ENCODE data around the gene NPIPB13. TPM values are rescaled to one million over a fixed set of nuclear protein-coding genes. Genes with fewer than 3 reads are reported as not detected.
"Not testable (repeated sequence)": the region's sequence is repeated elsewhere in the genome, so short reads cannot be mapped to it uniquely, and the experiment has no call there.

NPIPB13 gene
- total RNA-seq, result 1 to 10 TPM in 8 of 10 donors, not detected in 2; 2.5 to 8.2 (median 4.6) TPM
- 1 to 10 TPM; 2.0 to 9.8 TPM for polyA plus RNA-seq
- long read RNA-seq, donor 1, partial matches to known transcripts, result 0 of 1 reads
- long read RNA-seq, donor 1, other reads (novel, unspliced or antisense), result 1 of 1 reads
- long read RNA-seq, donor 2, result 0 reads
- long read RNA-seq, donor 3, result 0 reads

DNA sequence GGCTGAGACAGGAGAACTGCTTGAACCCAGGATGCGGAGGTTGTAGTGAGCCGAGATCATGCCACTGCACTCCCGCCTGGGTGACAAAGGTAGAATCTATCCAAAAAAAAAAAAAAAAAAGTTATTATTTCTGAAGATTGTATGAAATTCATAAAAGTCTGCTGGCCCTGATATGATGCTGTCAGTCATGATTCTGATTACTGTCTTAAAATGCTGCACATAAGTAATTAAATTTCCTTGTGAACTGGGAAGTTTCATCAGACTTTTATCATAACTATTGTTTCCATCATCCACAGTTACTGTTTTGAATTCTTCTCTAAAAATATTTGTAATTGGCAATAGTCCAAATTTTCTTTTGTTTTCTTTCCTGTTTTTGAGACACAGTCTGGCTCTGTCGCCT is at the start of gene NPIPB13:
NPIPB13 (minus strand) TSS at position 101 of the 400 bp plus-strand sequence. CDS start 2,906 bp downstream, outside the sequence.
- WGBS, 2 donors, result no CpG with 5 or more reads among the region's 4 CpGs
- intact Hi-C loops (cut with DNase I), result not testable (repeated sequence)

DNA sequence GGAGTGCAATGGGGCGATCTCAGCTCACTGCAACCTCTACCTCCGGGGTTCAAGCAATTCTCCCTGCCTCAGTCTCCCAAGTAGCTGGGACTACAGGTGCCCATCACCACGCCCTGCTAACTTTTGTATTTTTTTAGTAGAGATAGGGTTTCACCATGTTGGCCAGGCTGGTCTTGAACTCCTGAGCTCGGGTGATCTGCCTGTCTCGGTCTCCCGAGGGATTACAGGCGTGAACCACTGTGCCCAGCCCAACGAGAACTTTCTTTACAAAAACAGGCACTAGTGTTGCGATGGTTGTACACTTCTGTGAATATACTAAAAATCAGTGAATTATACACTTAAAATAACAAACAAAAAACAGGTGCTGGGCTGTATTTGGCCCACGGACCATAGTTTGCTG is 34.1 kb upstream of the NPIPB13 start:
- ATAC-seq; H3K36me3 ChIP-seq; H3K4me3 ChIP-seq; H3K9me3 ChIP-seq; H3K4me1 ChIP-seq; DNase-seq; H3K27ac ChIP-seq; H3K27me3 ChIP-seq; intact Hi-C loops (cut with DNase I): not testable (repeated sequence)
- 96 to 97% methylated on average over 9 of the region's 10 CpGs for WGBS, 2 donors

More for the DNA sequence above, at the start of gene NPIPB13:
- not testable (repeated sequence) for H3K9me3 ChIP-seq, DNase-seq, H3K4me3 ChIP-seq, H3K27me3 ChIP-seq, H3K27ac ChIP-seq, H3K36me3 ChIP-seq, ATAC-seq, H3K4me1 ChIP-seq

DNA sequence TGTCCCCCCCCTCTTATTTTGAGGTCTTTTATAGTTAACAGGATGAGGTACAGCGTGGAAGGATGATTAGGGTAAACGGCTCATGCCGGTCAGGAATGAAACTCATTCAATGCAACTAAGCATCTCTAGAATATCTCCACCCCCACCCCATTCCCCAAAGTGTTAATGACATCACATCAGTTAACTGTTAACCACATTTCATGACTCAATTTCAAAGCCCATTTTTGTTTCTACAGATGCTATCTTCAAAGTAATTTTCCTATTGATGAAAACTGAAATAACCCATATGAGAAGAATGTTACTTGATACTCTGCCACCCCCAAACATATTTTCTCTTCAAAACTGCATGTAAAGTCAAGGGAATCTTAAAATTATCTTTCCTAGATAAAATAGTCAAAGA is 30.2 kb upstream of the NPIPB13 start:
- WGBS, 2 donors, result no CpG with 5 or more reads among the region's 3 CpGs
- H3K27me3 ChIP-seq; H3K9me3 ChIP-seq; ATAC-seq; H3K4me1 ChIP-seq; intact Hi-C loops (cut with DNase I); DNase-seq; H3K27ac ChIP-seq; H3K4me3 ChIP-seq: not testable (repeated sequence)
- H3K36me3 ChIP-seq, result peaks cover 0 to 20% (median 9%) of the 10 kb centered on the region in 9 donors

DNA sequence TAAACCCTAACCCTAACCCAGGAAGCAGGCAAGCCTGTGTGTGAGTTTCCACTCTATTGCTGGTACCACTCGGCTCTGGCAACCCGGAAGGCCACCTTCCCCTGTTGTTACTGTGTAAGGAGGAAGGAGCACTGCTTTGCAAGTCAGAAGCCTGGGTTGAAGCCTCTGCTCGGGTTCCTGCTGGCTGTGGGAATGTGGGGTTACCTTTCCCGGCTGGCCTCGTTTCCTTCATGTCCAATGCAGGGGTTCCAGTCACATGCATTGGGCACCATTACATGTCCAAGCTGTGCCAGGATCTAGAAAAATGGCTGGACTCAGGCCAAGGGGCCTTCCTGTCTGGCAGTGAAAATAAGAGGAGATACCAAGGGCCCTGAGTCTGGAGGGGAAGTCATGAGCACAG is 31.2 kb downstream of the NPIPB13 start:
- DNase-seq, result peak in 1 of 2 donors; percentile 2
- H3K4me3 ChIP-seq; H3K9me3 ChIP-seq; H3K4me1 ChIP-seq; H3K27ac ChIP-seq; ATAC-seq; intact Hi-C loops (cut with DNase I); H3K36me3 ChIP-seq; H3K27me3 ChIP-seq: not testable (repeated sequence)
- WGBS, 2 donors, result 64 to 79% methylated on average over 3 of the region's 5 CpGs

DNA sequence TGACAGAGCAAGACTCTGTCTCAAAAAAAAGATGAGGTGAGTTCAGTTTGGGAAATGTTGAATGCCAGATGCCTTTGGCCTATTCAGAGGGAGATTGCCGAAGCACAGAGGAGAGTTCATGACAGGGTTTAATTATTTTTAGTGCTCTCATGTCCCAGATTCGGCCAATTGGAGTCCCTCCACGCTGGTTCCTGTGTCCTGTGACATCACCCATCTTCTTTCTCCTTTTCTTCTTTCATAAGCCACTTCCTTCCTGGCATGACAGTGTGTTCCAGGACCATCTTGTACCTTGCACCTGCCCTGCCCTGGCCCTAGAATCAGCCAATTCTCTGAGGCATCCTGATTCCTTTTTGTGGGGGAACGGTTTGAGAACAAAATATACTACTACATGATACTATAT is 36.9 kb downstream of the NPIPB13 start:
- H3K27me3 ChIP-seq; intact Hi-C loops (cut with DNase I); H3K4me3 ChIP-seq; H3K4me1 ChIP-seq; H3K9me3 ChIP-seq; DNase-seq; H3K36me3 ChIP-seq; H3K27ac ChIP-seq: not testable (repeated sequence)
- WGBS, 2 donors, result no CpG with 5 or more reads among the region's 4 CpGs
- ATAC-seq, result peak in 4 of 8 donors; percentile 12 to 32 (median 20)

DNA sequence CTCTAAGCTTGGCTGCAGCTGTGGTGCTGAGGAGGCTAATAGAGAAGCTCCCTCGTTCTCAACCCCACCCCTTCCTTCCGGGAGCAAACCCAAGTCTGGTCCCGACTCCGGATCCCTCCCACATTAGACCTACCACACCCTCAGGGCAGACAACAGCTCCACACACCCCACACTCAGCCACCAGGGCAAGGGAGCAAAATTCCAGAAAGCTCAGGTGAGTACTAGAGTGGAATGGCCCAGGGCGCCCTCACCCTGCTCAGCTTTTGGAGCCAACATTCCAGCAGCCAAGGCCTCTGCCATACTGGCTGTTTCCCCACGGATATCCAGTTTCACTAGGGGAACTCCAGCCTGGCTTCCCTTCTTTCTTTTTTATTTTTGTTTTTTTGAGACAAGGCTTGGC is 39.2 kb downstream of the NPIPB13 start:
- DNase-seq (peak in 1 of 2 donors; percentile 51), ATAC-seq (peak in 7 of 8 donors; percentile 59 to 88 (median 74))
- intact Hi-C loops (cut with DNase I); H3K4me3 ChIP-seq; H3K4me1 ChIP-seq; H3K27me3 ChIP-seq; H3K27ac ChIP-seq; H3K36me3 ChIP-seq; H3K9me3 ChIP-seq: not testable (repeated sequence)
- 21 to 78% methylated on average over 4 of the region's 6 CpGs for WGBS, 2 donors

DNA sequence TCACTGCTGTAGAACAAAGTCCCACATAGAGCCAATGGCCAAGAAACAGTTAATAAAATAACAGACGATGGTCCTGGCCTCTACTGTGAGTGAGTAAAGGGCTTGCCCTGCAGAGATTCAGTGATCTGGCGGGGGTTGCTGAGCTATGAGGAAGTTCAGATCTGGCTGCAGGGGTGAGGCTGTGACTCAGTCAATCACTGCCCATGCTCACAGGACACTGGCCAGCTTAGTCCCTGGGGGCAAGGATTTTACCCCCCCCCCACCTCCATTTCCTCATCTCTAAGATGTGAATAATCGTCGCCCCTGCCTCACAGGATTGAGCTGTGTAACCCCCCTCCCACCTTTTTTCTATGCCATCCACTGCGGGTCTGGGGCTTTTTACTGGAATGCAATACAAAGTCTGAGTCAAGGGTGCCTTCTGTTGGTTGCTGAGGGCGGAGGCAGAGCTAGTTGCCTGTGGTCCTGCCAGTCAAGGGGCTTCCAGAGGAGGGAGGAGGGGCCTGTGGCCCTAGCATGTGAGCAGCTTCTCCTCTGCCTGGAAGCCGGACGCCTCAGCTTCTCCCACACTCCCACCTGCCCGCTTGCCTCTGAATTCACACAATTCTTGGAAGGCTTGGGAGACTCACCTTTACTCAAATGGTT is 41.1 kb downstream of the NPIPB13 start:
- H3K4me1 ChIP-seq; H3K36me3 ChIP-seq; H3K27me3 ChIP-seq; H3K9me3 ChIP-seq; H3K4me3 ChIP-seq; intact Hi-C loops (cut with DNase I); H3K27ac ChIP-seq: not testable (repeated sequence)
- ATAC-seq, result peak in 6 of 8 donors; percentile 18 to 51 (median 31)
- DNase-seq, result peak; percentile 6 to 7
- 15 to 25% methylated on average over 2 of the region's 9 CpGs for WGBS, 2 donors

DNA sequence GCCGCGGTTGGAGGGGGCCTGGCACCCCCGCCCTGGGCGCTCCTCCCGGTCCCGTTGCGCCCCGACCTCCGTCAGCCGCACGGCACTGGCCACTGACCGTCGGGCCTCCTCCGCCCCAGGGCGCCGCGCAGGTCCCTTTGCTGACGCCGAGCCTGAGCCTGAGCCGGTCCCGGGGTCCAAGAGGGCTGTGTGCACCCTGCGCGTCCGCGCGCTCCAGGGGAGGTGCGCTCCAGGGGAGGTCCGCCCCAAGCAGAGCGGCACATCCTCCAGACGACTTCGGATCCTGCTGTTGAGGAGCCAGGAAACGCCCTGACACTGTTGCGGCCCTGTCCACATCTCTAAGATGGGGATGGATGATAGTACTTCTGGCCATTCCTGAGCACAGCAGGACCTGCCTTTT is 42.0 kb downstream of the NPIPB13 start:
- intact Hi-C loops (cut with DNase I); H3K27me3 ChIP-seq; DNase-seq; H3K36me3 ChIP-seq; H3K4me1 ChIP-seq; H3K9me3 ChIP-seq: not testable (repeated sequence)
- WGBS, 2 donors, result no CpG with 5 or more reads among the region's 33 CpGs
- Histone ChIP-seq H3K27ac (peak overlapping the region in 4 of 10 donors; percentile 40 to 76 (median 56)), H3K4me3 (peak overlapping the region in 9 of 10 donors; percentile 28 to 63 (median 58))
- ATAC-seq, result peak; percentile 16 to 58 (median 26)

DNA sequence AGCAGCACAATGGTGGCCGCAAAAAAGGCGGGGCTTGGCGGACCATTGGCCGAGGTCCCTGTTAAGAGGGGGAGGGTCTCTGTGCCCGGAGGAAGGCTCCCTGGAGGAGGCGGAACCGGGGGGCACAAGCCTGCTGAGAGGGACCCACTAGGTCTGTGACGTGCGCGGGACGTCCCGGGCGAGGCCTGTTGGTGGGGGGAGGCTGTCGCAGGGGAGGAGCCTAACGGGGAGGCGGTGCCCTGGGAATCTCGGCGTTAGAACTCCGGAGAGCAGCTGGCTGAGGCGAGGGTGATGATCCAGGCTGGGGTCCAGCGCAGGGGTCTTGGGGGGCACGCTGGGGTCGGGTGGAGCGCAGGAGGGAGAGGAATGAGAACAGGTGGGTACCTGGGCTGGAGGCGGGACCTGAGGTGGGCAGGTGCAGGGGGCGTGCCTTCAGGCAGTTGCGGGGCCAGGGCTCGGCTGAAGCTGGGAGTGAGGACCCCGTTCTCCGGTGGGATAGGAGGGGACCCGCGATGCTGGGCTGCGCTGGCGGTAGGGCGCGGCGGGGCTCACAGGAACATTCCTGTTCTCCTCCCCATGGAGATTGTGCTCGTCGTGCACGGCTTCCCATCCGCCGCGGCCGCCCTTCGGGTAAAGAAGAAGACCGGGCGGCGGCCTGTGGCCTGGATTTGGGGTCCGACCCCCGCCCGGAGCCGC is 42.6 kb downstream of the NPIPB13 start:
- intact Hi-C loops (cut with DNase I); H3K9me3 ChIP-seq; H3K36me3 ChIP-seq; H3K27me3 ChIP-seq; H3K4me1 ChIP-seq: not testable (repeated sequence)
- WGBS, 2 donors, result 0% methylated on average over 13 to 19 of the region's 52 CpGs
- peak; percentile 63 to 80 (median 70) for ATAC-seq
- Histone ChIP-seq H3K27ac (peak overlapping the region in 4 of 10 donors; percentile 40 to 76 (median 56)), H3K4me3 (peak overlapping the region; percentile 28 to 63 (median 58))
- peak; percentile 5 to 14 for DNase-seq

DNA sequence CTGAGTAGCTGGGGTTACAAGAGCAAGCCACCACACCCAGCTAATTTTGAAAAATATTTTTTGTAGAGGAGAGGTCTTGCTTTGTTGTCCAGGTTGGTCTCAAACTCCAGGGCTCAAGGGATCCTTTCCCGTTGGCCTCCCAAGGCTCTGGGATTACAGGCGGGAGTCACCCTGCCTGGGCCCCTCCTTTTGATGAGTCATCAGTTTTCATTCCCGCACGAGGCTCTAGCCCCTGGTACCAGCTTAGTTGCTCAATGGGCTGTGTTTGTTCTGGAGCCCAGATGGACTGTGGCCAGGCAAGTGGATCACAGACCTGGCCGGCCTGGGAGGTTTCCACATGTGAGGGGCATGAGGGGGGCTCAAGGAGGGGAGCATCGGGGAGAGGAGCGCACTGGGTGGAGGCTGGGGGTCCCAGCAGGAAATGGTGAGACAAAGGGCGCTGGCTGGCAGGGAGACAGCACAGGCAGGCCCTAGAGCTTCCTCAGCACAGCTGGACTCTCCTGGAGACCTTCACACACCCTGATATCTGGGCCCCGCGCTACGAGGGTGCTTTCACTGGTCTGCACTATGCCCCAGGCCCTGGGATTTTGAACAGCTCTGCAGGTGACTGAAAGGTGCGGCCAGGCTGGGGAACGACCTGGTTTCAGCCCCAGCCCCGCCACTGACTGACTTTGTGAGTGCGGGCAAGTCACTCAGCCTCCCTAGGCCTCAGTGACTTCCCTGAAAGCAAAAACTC is 48.5 kb downstream of the NPIPB13 start:
- H3K4me3 ChIP-seq; H3K4me1 ChIP-seq; H3K27me3 ChIP-seq; intact Hi-C loops (cut with DNase I); H3K27ac ChIP-seq; H3K9me3 ChIP-seq; DNase-seq; H3K36me3 ChIP-seq: not testable (repeated sequence)
- peak in 7 of 8 donors; percentile 36 to 63 (median 52) for ATAC-seq
- no CpG with 5 or more reads among the region's 15 CpGs for WGBS, 2 donors

DNA sequence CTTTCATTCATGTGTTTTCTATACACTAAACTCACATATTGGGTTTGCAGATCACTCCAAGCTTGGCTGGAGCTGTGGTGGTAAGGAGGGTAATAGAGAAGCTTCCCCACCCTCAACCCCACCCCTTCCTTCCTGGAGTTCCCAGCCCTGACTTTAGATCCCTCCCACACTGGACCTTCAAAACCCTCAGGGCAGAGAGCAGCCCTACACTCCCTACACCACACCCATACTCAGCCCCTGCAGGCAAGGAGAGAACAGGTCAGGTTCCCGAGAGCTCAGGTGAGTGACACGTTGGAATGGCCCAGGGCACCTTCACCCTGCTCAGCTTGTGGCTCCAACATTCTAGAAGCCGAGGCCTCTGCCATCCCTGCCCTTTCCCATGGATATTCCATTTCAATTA is 49.2 kb downstream of the NPIPB13 start, which contains the start of gene SULT1A3:
SULT1A3 (plus strand) TSS at position 207 of the 400 bp plus-strand sequence. CDS start 1,474 bp downstream, outside the sequence.
- H3K4me3 ChIP-seq; H3K4me1 ChIP-seq; H3K9me3 ChIP-seq; H3K27ac ChIP-seq; intact Hi-C loops (cut with DNase I); H3K36me3 ChIP-seq; H3K27me3 ChIP-seq; DNase-seq: not testable (repeated sequence)
- no CpG with 5 or more reads among the region's 3 CpGs for WGBS, 2 donors
- peak in 7 of 8 donors; percentile 5 to 70 (median 50) for ATAC-seq
